NCI-H748 treated with DMSO at 0.1 percent for 48 hours (cell line): Measurements from ENCODE around the gene OTULIN.
A peak's percentile ranks its signal among the peaks of the same experiment; 100 is the strongest.

ENCODE experiments used
- DNase-seq: peaks from one replicate; lab custom pipeline; 2025; lab: John Stamatoyannopoulos, UW

OTULIN gene

DNA sequence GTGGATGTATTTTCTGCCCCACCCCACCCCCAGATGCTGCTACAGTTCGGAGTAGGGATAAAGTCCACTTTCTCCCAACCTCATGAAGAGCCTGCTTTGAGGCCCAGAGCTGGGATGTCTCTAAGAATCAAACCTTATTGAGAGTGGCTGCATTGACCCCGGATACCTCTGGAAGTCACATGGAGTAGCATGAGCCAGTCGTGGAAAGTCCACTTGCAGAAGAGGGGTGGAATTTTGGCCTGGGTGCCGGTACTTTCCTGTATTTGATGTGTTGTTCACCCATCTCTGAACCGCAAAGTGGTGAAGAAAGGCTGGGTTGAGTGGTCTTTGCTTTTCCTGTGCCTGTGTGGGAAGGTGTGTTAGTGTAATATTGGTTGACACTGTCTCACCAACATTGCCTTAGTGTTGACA, 3.7 kb downstream of the OTULIN start:
- DNase-seq = no peak

- no peak for DNase-seq
Observed at GRCh38 chr5:14669415-14669814, 4.9 kb downstream of the OTULIN start.

DNA sequence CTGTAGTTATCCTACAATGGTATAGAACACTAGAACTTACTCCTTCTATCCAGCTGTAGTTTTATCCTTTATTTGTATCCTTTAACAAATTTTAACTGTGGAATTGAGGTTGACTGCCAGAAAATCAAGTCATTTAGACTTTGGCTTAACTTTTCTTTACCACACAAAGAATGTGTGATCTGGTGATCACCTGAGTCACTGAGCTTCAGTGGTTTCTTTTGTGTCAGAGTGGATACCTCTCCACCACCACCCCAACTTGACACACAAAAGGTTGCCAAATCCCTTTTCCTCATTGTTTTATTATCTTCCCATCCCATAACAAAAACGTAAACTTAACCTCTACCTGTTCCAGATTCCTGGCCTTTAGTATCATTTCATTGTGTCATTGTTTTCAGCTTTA, 5.5 kb downstream of the OTULIN start:
- DNase-seq = no peak

GRCh38 chr5:14671414-14671813, 6.9 kb downstream of the OTULIN start:
- no peak for DNase-seq

- DNase-seq = no peak
Observed at GRCh38 chr5:14672082-14672481, 7.6 kb downstream of the OTULIN start.

DNA sequence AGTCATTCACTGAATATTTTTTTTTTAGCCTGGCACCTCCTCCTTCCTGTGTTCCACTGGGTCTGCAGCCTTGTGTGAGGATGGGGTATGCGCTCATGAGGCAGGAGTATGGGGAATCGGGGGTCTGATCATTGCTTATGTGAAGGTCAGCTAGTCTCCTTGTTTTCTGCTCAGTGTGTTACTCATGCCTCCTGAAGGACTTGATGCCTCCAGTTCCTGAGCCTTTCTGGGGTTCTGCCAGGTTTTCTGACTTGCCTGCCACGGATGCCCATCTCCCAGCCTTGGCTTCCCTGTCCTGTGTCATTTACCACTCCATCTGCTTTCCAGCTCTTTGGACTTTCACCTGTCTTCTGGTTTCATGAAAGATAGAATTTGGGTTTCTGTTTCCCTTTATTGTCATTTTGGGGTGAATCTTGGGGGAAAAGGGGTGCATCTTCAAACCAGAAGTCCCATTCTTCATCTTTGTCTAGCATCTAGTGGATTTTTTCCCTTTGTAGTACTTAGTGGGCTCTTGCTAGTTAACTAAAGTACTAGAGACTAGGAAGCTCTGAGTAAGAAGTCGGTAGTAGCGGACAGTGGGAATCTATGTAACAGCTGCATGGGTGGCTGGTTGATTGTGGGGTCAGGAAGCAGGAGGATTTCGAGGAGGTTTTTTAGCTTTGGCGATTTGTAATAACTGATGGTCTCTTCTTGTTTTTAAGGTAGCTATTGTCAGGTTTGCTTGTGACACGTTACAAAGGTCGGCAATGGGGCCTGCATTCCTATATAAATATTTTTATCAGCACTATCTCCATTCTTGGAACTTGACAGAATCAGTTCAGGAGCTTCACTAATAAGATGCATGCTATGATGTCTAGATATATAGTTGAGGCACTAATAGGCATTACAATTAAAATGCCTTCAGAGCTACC, 8.2 kb downstream of the OTULIN start:
- DNase-seq = no peak

GRCh38 chr5:14673443-14673842, 8.9 kb downstream of the OTULIN start:
- DNase-seq = no peak

DNA sequence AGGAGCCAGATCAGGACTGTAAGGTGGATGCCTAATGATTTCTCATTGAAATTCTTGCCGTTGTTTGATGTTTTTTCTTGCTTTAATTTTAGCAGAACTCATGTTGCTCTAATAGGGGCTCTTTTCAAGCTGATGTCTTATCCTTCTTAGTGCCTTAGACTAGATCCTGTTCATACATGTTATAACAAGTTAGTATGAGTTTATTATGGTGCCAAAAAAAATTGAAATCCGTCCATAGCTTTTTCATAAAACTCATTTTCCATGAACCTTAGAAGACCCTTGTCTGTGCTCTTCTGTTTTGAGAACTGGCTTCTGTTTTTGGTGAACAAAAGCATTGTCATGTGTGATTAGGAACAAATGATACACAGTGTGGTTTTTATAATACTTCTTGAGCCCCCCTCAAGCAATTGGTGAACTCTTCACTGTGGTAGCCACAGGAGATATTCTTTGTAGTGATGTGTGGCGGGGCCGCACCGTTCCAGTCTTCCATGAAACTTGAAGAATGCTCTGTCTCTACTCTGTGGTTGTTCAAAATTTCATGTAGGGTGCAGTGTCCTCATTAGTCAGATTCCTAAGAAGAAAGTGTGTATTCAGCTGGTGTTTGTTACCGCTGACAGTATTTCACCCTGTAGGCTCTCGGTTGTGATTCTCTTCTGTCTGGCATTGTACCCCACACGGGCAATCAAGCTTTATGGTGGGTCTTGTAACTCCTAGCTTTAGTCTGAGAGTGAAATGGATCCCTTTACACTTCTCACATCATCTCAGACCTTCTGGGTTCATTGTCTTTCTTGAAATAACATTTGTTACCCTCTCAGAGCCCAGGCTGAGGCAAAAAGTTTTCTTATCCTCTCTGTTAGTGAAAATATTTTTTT, 10.7 kb downstream of the OTULIN start:
- DNase-seq = no peak

DNA sequence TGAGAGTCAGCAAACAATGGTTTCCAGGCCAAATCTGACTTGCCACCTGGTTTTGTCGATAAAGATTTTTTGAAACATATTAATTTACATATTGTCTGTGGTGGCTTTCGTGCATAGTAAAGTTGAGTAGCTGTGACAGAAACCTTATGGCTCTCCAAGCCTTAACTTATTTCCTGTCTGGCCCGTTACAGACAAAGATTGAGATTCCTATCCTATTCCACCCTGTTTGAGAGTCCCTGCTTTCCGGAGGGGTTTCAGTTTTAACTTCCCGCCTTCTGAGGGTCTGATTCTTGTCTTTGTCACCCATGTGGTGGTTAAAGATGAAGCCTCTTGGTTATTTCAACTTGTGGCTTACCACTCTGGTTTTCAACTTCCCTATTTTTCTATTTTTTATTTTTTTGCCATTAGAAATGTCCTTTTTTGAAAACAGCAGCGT, 11.4 kb downstream of the OTULIN start:
- DNase-seq = no peak

DNA sequence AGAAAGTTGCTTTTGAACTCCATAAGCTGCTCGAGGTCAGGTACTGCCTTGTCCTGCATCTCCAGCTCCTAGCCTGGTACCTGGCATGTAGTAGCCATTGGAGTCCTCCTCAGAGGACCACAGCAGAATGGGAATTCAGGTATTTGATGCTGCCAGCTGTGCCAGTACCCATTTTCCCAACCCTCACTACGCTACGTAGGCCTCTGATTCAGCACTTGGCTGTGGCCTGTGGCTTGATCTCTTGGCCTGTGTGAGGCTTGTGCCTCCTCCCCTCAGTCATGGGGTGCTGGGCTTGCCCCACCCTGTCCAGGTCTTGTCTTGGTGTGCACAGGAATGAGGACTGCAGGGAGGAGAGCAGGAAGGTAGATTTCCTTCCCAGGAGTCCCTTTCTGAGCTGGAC, 11.8 kb downstream of the OTULIN start:
- DNase-seq = no peak

GRCh38 chr5:14678773-14679334, 14.3 kb downstream of the OTULIN start:
- no peak for DNase-seq

DNA sequence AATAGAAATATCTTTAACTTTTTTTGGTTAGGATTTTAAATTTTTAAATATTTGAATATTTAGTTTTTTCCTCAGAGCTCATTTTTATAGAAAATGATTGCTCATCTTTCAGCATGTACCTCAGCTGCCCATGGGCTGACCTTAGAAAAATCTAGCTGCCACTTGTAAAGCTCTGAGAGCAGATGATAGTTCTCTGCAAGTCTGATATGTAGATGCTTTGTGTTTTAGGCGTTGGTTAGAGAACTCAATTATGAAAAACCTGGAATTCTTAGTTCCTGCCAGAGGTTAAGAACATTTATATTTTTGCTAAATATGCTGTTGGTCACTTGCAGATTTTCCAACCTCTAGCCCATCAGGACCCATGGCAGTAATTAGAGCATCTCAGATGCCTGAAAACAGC, 15.1 kb downstream of the OTULIN start:
- DNase-seq = no peak

GRCh38 chr5:14681236-14681752, 16.8 kb downstream of the OTULIN start:
- DNase-seq = no peak

DNA sequence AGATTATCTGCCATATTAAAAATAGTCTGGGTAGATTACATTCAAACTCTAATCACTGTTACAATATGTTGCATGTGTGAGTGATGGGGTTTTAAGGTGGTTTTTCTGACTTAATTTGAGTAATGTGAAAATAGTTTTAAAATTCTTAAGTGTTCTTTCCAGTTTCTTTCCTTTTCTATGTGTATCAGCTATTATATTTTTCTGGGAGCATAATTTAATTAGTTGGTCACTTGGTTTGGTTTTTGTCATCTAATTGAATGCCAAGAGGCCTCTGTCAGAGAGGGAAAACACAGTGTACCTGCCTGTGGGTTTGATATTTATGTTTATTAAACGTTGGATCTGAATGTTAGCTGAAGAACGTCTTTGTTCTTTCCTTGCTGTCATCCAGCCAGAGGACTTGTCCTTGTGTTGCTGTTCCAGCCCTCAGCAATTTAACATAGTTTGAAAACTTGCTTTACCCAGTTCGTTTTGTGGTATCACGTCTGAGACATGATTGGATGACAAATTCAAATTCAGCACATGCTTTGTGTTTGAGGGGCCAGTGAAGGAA, 19.5 kb downstream of the OTULIN start:
- DNase-seq = no peak

- DNase-seq = no peak
Observed at GRCh38 chr5:14684757-14685156, 20.2 kb downstream of the OTULIN start.

- DNase-seq = peak; percentile 86
Observed at GRCh38 chr5:14685757-14686156, 21.2 kb downstream of the OTULIN start.

GRCh38 chr5:14686517-14686916, 22.0 kb downstream of the OTULIN start:
- DNase-seq = no peak

DNA sequence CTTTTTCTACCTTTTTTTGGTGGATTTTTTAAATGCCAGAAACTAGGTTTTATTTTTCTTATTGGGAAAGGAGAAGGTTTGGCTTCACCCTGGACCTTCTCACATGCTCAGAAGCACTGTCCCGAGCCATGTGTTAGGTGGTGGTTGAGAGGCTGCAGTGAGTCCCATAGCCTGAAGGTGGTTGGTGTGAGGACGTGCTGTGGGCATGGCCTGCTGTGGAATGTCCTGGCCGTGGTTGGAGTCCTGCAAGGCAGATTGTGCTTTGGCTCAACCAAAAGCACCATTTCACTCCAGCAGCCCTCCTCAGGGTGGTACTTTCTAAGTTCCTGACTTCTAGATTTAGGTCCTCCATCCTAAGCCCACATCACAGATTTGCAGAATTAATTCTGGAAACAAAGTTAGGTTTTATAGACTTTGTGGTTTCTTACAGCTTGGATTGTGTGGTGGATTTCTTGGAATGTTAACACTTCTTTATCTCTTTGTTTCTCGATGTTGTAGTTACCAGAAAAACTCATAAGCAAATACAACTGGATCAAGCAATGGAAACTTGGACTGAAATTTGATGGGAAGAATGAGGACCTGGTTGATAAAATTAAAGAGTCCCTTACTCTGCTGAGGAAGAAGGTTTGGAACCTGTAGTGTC, 22.6 kb downstream of the OTULIN start:
- DNase-seq = no peak

DNA sequence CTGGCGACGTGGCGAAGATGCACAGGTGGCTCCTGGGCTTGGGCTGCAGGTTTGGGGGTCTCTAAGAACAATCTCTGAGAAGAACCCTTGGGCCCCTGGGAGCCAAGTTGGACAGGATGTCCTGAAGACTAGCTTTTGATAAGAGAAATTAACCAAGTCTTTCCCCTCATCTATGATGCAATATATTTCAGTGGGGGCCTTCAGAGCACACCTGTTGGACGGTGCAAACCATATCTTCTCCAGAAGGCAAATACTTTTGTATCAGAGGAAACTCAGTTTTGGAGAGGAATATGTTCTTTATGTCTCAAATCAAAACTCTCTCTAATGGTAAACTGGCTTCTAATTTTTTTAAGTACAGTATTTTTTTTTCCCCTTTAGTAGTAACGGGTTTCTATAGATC, 28.6 kb downstream of the OTULIN start:
- DNase-seq = no peak

DNA sequence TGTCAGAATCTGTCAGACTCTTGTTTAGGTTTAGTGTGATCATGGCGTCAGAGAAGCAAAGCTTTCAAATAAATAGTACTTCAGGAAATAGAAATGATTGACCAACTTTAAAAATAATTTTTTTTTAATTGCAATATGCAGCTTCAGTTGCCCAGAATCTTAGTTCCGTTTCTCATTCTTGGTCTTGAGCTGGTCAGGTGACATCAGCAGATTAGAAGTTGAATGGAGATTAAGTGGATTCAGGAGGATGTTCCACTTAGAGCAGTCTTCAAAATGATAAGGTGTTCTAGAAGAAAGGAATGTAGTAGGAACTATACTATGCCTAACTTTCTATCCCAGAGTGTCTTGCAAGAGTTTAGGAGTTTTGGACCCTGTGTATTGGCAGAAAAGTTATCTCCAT, 30.6 kb downstream of the OTULIN start:
- DNase-seq = no peak

GRCh38 chr5:14696057-14696456, 31.5 kb downstream of the OTULIN start:
- no peak for DNase-seq

DNA sequence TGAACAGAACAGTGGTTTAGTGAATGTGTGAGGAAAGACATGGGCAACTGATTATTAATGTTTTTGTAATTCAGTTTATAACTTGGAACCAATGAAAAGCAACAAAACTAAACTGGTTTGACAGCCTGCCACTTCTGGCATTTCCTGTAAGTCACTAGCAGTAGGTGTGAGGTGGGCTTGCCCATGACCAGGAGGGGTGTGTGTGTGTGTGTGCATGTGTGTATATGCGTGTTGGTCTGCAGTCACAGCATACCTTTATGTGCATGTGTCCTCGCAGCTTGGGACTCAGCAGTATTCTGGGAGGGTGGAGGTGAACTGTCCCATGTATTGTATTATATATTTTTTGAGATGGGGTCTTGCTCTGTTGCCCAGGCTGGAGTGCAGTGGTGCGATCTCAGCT, 32.3 kb downstream of the OTULIN start:
- no peak for DNase-seq
